SK-N-MC (cell line): ENCODE data around the gene MYL3.

ENCODE experiments used
- EZH2 ChIP-seq: fragments of 200-600 bp; sonication (generic); IDR thresholded peaks from one replicate; pipeline ENCODE4 v1.6.1; 2017; ENCODE audit warnings: antibody characterized with exemption
- FOXP2 ChIP-seq: optimal IDR thresholded peaks from 2 replicates; pipeline ENCODE3; 2011; ENCODE audit warnings: mild to moderate bottlenecking, moderate library complexity; ENCODE audit not compliant: insufficient read depth; ENCODE audit errors: extremely low read length, control extremely low read depth
- POLR2AphosphoS5 ChIP-seq: IDR thresholded peaks from 2 replicates; pipeline ENCODE4 v1.6.1; 2012; ENCODE audit warnings: mild to moderate bottlenecking, low read depth, low read length, borderline replicate concordance

- TF ChIP-seq EZH2 = no peak
- no peak for TF ChIP-seq POLR2AphosphoS5
- no peak for TF ChIP-seq FOXP2
Observed at GRCh38 chr3:46812237-46812791, 50.9 kb downstream of the MYL3 start.
